ENCODE results near the gene SIN3A.

The SIN3A gene

GRCh38 chr15:75328493-75329314, 122.8 kb downstream of the SIN3A start:
- Histone ChIP-seq H3K4me1 (ENCODE audit: insufficient read depth, low read length) (no peaks in the 10 kb centered on the region), H3K36me3 (ENCODE audit: insufficient read depth, low read length) (no peaks in the 10 kb centered on the region), H3K4me3 (ENCODE audit: low read length) (no peak overlapping the region), H3K27me3 (ENCODE audit: insufficient read depth, low read length) (no peaks in the 10 kb centered on the region), H3K9ac (ENCODE audit: low read depth, low read length) (no peak overlapping the region), H3K9me3 (ENCODE audit: insufficient read depth, low read depth, low read length) (no peaks in the 10 kb centered on the region), H3K27ac (ENCODE audit: low read depth, low read length) (no peak overlapping the region)
- WGBS = 89% methylated on average over 10 of the region's 10 CpGs

- Histone ChIP-seq H3K4me3 (ENCODE audit: low read length) (no peak overlapping the region), H3K27ac (ENCODE audit: low read depth, low read length) (no peak overlapping the region), H3K4me1 (ENCODE audit: insufficient read depth, low read length) (no peaks in the 10 kb centered on the region), H3K9ac (ENCODE audit: low read depth, low read length) (no peak overlapping the region), H3K27me3 (ENCODE audit: insufficient read depth, low read length) (no peaks in the 10 kb centered on the region), H3K36me3 (ENCODE audit: insufficient read depth, low read length) (no peaks in the 10 kb centered on the region), H3K9me3 (ENCODE audit: insufficient read depth, low read depth, low read length) (no peaks in the 10 kb centered on the region)
- WGBS = 95% methylated on average over 3 of the region's 3 CpGs
Observed at GRCh38 chr15:75327491-75327890, 124.0 kb downstream of the SIN3A start.

- 89% methylated on average over 4 of the region's 4 CpGs for WGBS
- Histone ChIP-seq H3K4me3 (ENCODE audit: low read length) (no peak overlapping the region), H3K9ac (ENCODE audit: low read depth, low read length) (no peak overlapping the region), H3K4me1 (ENCODE audit: insufficient read depth, low read length) (no peaks in the 10 kb centered on the region), H3K9me3 (ENCODE audit: insufficient read depth, low read depth, low read length) (no peaks in the 10 kb centered on the region), H3K27ac (ENCODE audit: low read depth, low read length) (no peak overlapping the region), H3K36me3 (ENCODE audit: insufficient read depth, low read length) (no peaks in the 10 kb centered on the region), H3K27me3 (ENCODE audit: insufficient read depth, low read length) (no peaks in the 10 kb centered on the region)
Observed at GRCh38 chr15:75327005-75327404, 124.5 kb downstream of the SIN3A start.

DNA sequence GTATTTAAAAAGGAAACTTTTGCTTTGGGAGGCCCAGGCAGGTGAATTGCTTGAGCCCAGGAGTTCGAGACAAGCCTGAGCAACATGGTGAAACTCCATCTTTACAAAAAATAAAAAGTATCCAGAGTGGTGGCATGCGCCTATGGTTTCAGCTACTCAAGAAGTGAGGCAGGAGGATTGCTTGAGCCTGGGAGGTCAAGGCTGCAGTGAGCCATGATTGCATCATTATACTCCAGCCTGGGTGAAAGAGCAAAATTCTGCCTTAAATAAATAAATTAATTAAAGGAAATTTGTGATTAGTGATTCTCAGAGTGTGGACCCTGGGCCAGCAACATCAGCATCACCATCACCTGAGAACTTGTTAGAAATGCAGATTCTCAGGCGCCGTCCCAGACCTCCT, 125.6 kb downstream of the SIN3A start:
- Histone ChIP-seq H3K4me1 (ENCODE audit: insufficient read depth, low read length) (no peaks in the 10 kb centered on the region), H3K4me3 (ENCODE audit: low read length) (no peak overlapping the region), H3K27ac (ENCODE audit: low read depth, low read length) (no peak overlapping the region), H3K36me3 (ENCODE audit: insufficient read depth, low read length) (no peaks in the 10 kb centered on the region), H3K27me3 (ENCODE audit: insufficient read depth, low read length) (no peaks in the 10 kb centered on the region; the same call in 1 of the 2 replicates), H3K9ac (ENCODE audit: low read depth, low read length) (no peak overlapping the region), H3K9me3 (ENCODE audit: insufficient read depth, low read depth, low read length) (no peaks in the 10 kb centered on the region)
- 100% methylated on average over 3 of the region's 4 CpGs for WGBS

- H3K36me3 ChIP-seq (ENCODE audit: insufficient read depth, low read length) = no peaks in the 10 kb centered on the region
- H3K27ac ChIP-seq (ENCODE audit: low read depth, low read length) = no peak overlapping the region
- no peaks in the 10 kb centered on the region; the same call in 1 of the 2 replicates for H3K27me3 ChIP-seq (ENCODE audit: insufficient read depth, low read length)
- 91% methylated on average over 6 of the region's 6 CpGs for WGBS
- no peak overlapping the region for H3K9ac ChIP-seq (ENCODE audit: low read depth, low read length)
- no peak overlapping the region for H3K4me3 ChIP-seq (ENCODE audit: low read length)
- H3K4me1 ChIP-seq (ENCODE audit: insufficient read depth, low read length) = no peaks in the 10 kb centered on the region
- H3K9me3 ChIP-seq (ENCODE audit: insufficient read depth, low read depth, low read length) = no peaks in the 10 kb centered on the region
Observed at GRCh38 chr15:75321711-75322110, 129.8 kb downstream of the SIN3A start.

Measured in HUES64 (cell line).